ENCODE data around the gene NELL1.

Gene NELL1

GRCh38 chr11:21622995-21623394, 953.6 kb downstream of the NELL1 start:
- peaks cover 6% of the 10 kb centered on the region for H3K4me1 Mint-ChIP-seq
- no peak for ATAC-seq
- H3K9me3 Mint-ChIP-seq: peaks cover 0 to 7% of the 10 kb centered on the region in 2 donors
- H3K27me3 Mint-ChIP-seq: no peaks in the 10 kb centered on the region
- DNase-seq: no peak
- H3K4me3 Mint-ChIP-seq: no peak overlapping the region
- no peak overlapping the region for H3K27ac Mint-ChIP-seq
